GM12878 (cell line): ENCODE results near the gene MCM5. TPM values are rescaled to one million over a fixed set of nuclear protein-coding genes. Genes with fewer than 3 reads are reported as not detected.

ENCODE experiments used
- ATAC-seq: fragments of 200-7000 bp; cut with Tn5 transposase; 3 replicates; pipeline ENCODE4 v1.9.1; 2020; ENCODE audit warnings: mild to moderate bottlenecking, moderate library complexity
- BruUV-seq: library from RNA; stranded (reverse); fragments of 400-500 nt; replicated peaks from 2 replicates; lab custom pipeline; 2021; lab: Mats Ljungman, UMichigan
- CTCF ChIA-PET: fragments of 300-600 bp; sonication (Branson Sonifier 250); formaldehyde crosslinking; extraction: SDS; loops from one replicate; lab custom pipeline; 2021; ENCODE audit warnings: inconsistent platforms; lab: Yijun Ruan, JAX
- POLR2A ChIA-PET: fragments of 350-600 bp; formaldehyde crosslinking; extraction: SDS; loops from one replicate; lab custom pipeline; 2021; ENCODE audit warnings: inconsistent platforms; lab: Charles Lee
- RAD21 ChIA-PET: fragments of 300-600 bp; sonication (Branson Sonifier 250); formaldehyde crosslinking; loops from one replicate; lab custom pipeline; 2023; ENCODE audit warnings: antibody characterized with exemption; ENCODE audit not compliant: unreplicated experiment; lab: Charles Lee
- SMC1A ChIA-PET: fragments of 300-600 bp; sonication (Branson Sonifier 250); formaldehyde crosslinking; loops from one replicate; lab custom pipeline; 2023; ENCODE audit not compliant: unreplicated experiment, uncharacterized antibody; lab: Charles Lee
- DNase-seq: peaks from one replicate; pipeline ENCODE4 v3.0.0-alpha.2; 2011; ENCODE audit warnings: low read depth, low spot score
- FAIRE-seq: peaks from 3 replicates; lab custom pipeline; 2011; peaks lifted over from hg19 to GRCh38; lab: Jason Lieb, UNC
- H2AFZ ChIP-seq: 2 replicates; pipeline ENCODE4 v1.6.0; 2011; ENCODE audit warnings: low read depth, low read length, control low read depth; ENCODE audit not compliant: control insufficient read depth
- H3K27ac ChIP-seq: 2 replicates; pipeline ENCODE4 v1.5.1; 2011; ENCODE audit warnings: control low read depth; ENCODE audit not compliant: control insufficient read depth, insufficient read depth
- H3K27me3 ChIP-seq, 2 experiments: replicated peaks in 1 of 2; 2 replicates each; pipeline versions ENCODE4 v1.6.0 to v1.6.1; 2011; ENCODE audit warnings: low read length in 1 of 2; ENCODE audit not compliant: control insufficient read depth in 2 of 2, insufficient read depth in 2 of 2
- H3K36me3 ChIP-seq, 2 experiments: 2 replicates each; pipeline ENCODE4 v1.5.1; 2011; ENCODE audit warnings: low read length in 1 of 2; ENCODE audit not compliant: control insufficient read depth in 2 of 2, insufficient read depth in 2 of 2
- H3K4me1 ChIP-seq: 2 replicates; pipeline ENCODE4 v1.6.1; 2011; ENCODE audit warnings: mild to moderate bottlenecking, low read length, moderate library complexity, mixed read lengths; ENCODE audit not compliant: control insufficient read depth, insufficient read depth
- H3K4me2 ChIP-seq: 2 replicates; pipeline ENCODE4 v1.6.0; 2011; ENCODE audit warnings: control low read depth; ENCODE audit not compliant: control insufficient read depth, insufficient read depth
- H3K4me3 ChIP-seq: fragments of 200-600 bp; sonication (generic); 2 replicates; pipeline ENCODE4 v1.5.1; 2016
- H3K79me2 ChIP-seq: 2 replicates; pipeline ENCODE4 v1.6.0; 2011; ENCODE audit warnings: low read length; ENCODE audit not compliant: control insufficient read depth, insufficient read depth
- H3K9ac ChIP-seq: 2 replicates; pipeline ENCODE4 v1.8.0; 2011; ENCODE audit warnings: low read length, control low read depth, mixed read lengths; ENCODE audit not compliant: control insufficient read depth, insufficient read depth
- H3K9me3 ChIP-seq: replicated peaks from 3 replicates; pipeline ENCODE4 v1.5.1; 2011; ENCODE audit warnings: mild to moderate bottlenecking, low read length; ENCODE audit not compliant: control insufficient read depth, insufficient read depth
- H4K20me1 ChIP-seq: 2 replicates; pipeline ENCODE4 v1.6.0; 2011; ENCODE audit not compliant: control insufficient read depth, insufficient read depth
- BACH1 ChIP-seq: fragments of 450-650 bp; IDR thresholded peaks from 2 replicates; pipeline ENCODE4 v1.6.1; 2017; ENCODE audit warnings: mild to moderate bottlenecking, borderline replicate concordance
- BCL3 ChIP-seq: IDR thresholded peaks from 2 replicates; pipeline ENCODE4 v1.6.1; 2011; ENCODE audit warnings: borderline replicate concordance, low read depth, mild to moderate bottlenecking, moderate library complexity, low read length; ENCODE audit not compliant: insufficient read depth, poor library complexity, severe bottlenecking
- CBX5 ChIP-seq: sonication (generic); IDR thresholded peaks from 2 replicates; pipeline ENCODE4 v1.6.1; 2016; ENCODE audit warnings: low read depth, moderate library complexity, mild to moderate bottlenecking, inconsistent platforms
- CHD1 ChIP-seq: IDR thresholded peaks from 2 replicates; pipeline ENCODE4 v1.6.1; 2012; ENCODE audit warnings: low read depth, low read length, improper control_type of control experiment
- DPF2 ChIP-seq: fragments of 450-650 bp; IDR thresholded peaks from 2 replicates; pipeline ENCODE4 v1.6.1; 2017; ENCODE audit warnings: mild to moderate bottlenecking
- HDGF ChIP-seq: fragments of 450-650 bp; IDR thresholded peaks from 2 replicates; pipeline ENCODE4 v1.6.1; 2016; ENCODE audit warnings: antibody characterized with exemption
- NBN ChIP-seq: fragments of 450-650 bp; IDR thresholded peaks from 2 replicates; pipeline ENCODE4 v1.6.1; 2016
- NFIC ChIP-seq: IDR thresholded peaks from 2 replicates; pipeline ENCODE4 v1.6.1; 2012; ENCODE audit warnings: low read depth, mild to moderate bottlenecking, inconsistent platforms, low read length, moderate library complexity
- NR2F1 ChIP-seq: fragments of 450-650 bp; conservative IDR thresholded peaks from 2 replicates; pipeline ENCODE4 v1.6.1; 2017; ENCODE audit warnings: mild to moderate bottlenecking
- PKNOX1 ChIP-seq: fragments of 450-650 bp; IDR thresholded peaks from 2 replicates; pipeline ENCODE4 v1.6.1; 2016; ENCODE audit warnings: mild to moderate bottlenecking
- SREBF1 ChIP-seq: IDR thresholded peaks from 2 replicates; pipeline ENCODE4 v1.6.1; 2012; ENCODE audit warnings: mild to moderate bottlenecking, low read length
- STAT3 ChIP-seq: IDR thresholded peaks from 2 replicates; pipeline ENCODE4 v1.6.1; 2011; ENCODE audit warnings: low read depth, low read length, improper control_type of control experiment
- TAF1 ChIP-seq: IDR thresholded peaks from 2 replicates; pipeline ENCODE4 v1.6.1; 2011; ENCODE audit warnings: mild to moderate bottlenecking, low read depth, low read length, borderline replicate concordance
- TCF12 ChIP-seq: IDR thresholded peaks from 2 replicates; pipeline ENCODE4 v1.6.1; 2011; ENCODE audit warnings: low read depth, mild to moderate bottlenecking, low read length
- ZNF24 ChIP-seq: fragments of 450-650 bp; IDR thresholded peaks from 2 replicates; pipeline ENCODE4 v1.6.1; 2017; ENCODE audit warnings: antibody characterized with exemption, mild to moderate bottlenecking
- WGBS: methylation state at CpG from one replicate; pipeline ENCODE4 v1.1.6; 2016; ENCODE audit warnings: low lambda C conversion rate; ENCODE audit not compliant: insufficient replicate concordance, insufficient coverage; ENCODE audit errors: missing lambda C conversion rate; 5-methylcytosine and 5-hydroxymethylcytosine counted together
- in situ Hi-C: fragments of 300-500 bp; cut with MboI; formaldehyde crosslinking; loops from 9 replicates; pipeline ENCODE4 v1.14.3; 2018; ENCODE audit warnings: mixed read lengths
- intact Hi-C: fragments of 100-400 bp; cut with micrococcal nuclease; formaldehyde crosslinking; loops from one replicate; pipeline ENCODE4 v1.14.2; 2022; ENCODE audit not compliant: unreplicated experiment
- polyA plus RNA-seq, 11 experiments: library from polyadenylated mRNA; depleted of rRNA in 4 of 11; unstranded in 6 of 11; stranded (reverse) in 5 of 11; fragments of >200 nt; fragmentation: Nextera tagmentation in 4 of 11; fragmentation: Illumina TruSeq in 1 of 11; extraction: Ambion mirVana in 4 of 11; extraction: Trizol in 1 of 11; gene quantifications; 1 replicate in 1 of 11; 2 replicates in 10 of 11; pipeline versions ENCODE4 v1.2.1 to v1.2.3, GENCODE V29; 2011 to 2016; ENCODE audit warnings: inconsistent platforms in 2 of 11, missing spikeins in 2 of 11, low read depth in 1 of 11
- total RNA-seq, 4 experiments: library from RNA; depleted of rRNA in 3 of 4; stranded (reverse); fragments of >200 nt in 3 of 4; fragmentation: Illumina TruSeq in 1 of 4; extraction: Trizol in 1 of 4; gene quantifications; 2 replicates each; pipeline versions ENCODE4 v1.2.1 to v1.2.3, GENCODE V29; 2013 to 2021

The MCM5 gene
- total and polyA plus RNA-seq, 10 of the 15 experiments (the other 5 are each of a cell fraction or from before 2014, with no cell fraction given), result 14.1 to 360 (median 164) TPM

- POLR2A ChIA-PET, result no interaction called here
- no peak for DNase-seq
- Histone ChIP-seq H3K27ac (no peak overlapping the region), H4K20me1 (no peaks in the 10 kb centered on the region), H3K4me3 (no peak overlapping the region), H3K27me3 (no peaks in the 10 kb centered on the region), H3K4me1 (peaks cover 5% of the 10 kb centered on the region), H2AFZ (no peak overlapping the region), H3K9ac (no peak overlapping the region), H3K36me3 (peaks cover 0 to 6% of the 10 kb centered on the region in 2 experiments; a peak in 3 of 4 replicates), H3K4me2 (no peak overlapping the region), H3K9me3 (no peaks in the 10 kb centered on the region), H3K79me2 (no peaks in the 10 kb centered on the region)
- TF ChIP-seq ZNF24 (peak; percentile 53; the same call in 1 of the 2 replicates), DPF2 (no peak)
- BruUV-seq, result no TSS peak
- in situ Hi-C loops, result no loop called here
- ATAC-seq, result no peak
- FAIRE-seq, result no peak
- intact Hi-C loops, result no loop called here
- WGBS, result 80% methylated on average over 14 of the region's 18 CpGs
- CTCF ChIA-PET, result no interaction called here
- SMC1A ChIA-PET, result no interaction called here
- RAD21 ChIA-PET, result no interaction called here
These were observed 51.1 kb downstream of the MCM5 start for GRCh38 chr22:35450824-35451569.

- SMC1A ChIA-PET, result no interaction called here
- peaks cover 5% of the 10 kb centered on the region for H3K4me1 ChIP-seq
- H3K27me3 ChIP-seq, result no peaks in the 10 kb centered on the region
- H3K36me3 ChIP-seq, result peaks cover 0 to 6% of the 10 kb centered on the region in 2 experiments; a peak in 3 of 4 replicates
- RAD21 ChIA-PET, result no interaction called here
- H3K4me3 ChIP-seq, result no peak overlapping the region
- H3K9ac ChIP-seq, result no peak overlapping the region
- no peaks in the 10 kb centered on the region for H3K9me3 ChIP-seq
- no peak for FAIRE-seq
- POLR2A ChIA-PET, result interaction anchor here (0.5 kb wide), 1 partner anchor 75 kb away, joined by 3 read pairs; no protein-coding TSS in a partner anchor
- no peak overlapping the region for H3K27ac ChIP-seq
- CTCF ChIA-PET, result no interaction called here
- intact Hi-C loops, result no loop called here
- H4K20me1 ChIP-seq, result no peaks in the 10 kb centered on the region
- no peaks in the 10 kb centered on the region for H3K79me2 ChIP-seq
- no peak for ATAC-seq
- no peak overlapping the region for H2AFZ ChIP-seq
- DNase-seq, result no peak
- in situ Hi-C loops, result no loop called here
- H3K4me2 ChIP-seq, result no peak overlapping the region
- 81% methylated on average over 7 of the region's 7 CpGs for WGBS
- BruUV-seq, result no TSS peak
- no peak for TF ChIP-seq STAT3
- no peak for TF ChIP-seq BCL3
- TF ChIP-seq HDGF, result no peak
- TF ChIP-seq NR2F1, result no peak
- TF ChIP-seq SREBF1, result no peak
- no peak for TF ChIP-seq CHD1
- no peak for TF ChIP-seq TCF12
- TF ChIP-seq TAF1, result no peak
- TF ChIP-seq BACH1, result no peak
- TF ChIP-seq NBN, result no peak
- TF ChIP-seq CBX5, result no peak
- TF ChIP-seq NFIC, result no peak
- no peak for TF ChIP-seq PKNOX1
These were observed 51.7 kb downstream of the MCM5 start for GRCh38 chr22:35451592-35451991.
